Neural cell (in vitro differentiated cells): ENCODE measurements around the gene WNT2B.

Experiments
- MXI1 ChIP-seq: fragments of 450-650 bp; conservative IDR thresholded peaks from 2 replicates; pipeline ENCODE4 v1.6.1; 2014; ENCODE audit warnings: antibody characterized with exemption, mild to moderate bottlenecking; ENCODE audit not compliant: poor library complexity, severe bottlenecking
- TF ChIP-seq, protein P1 (sequence below): IDR thresholded peaks from 2 replicates; pipeline ENCODE4 v1.6.1; 2012; ENCODE audit warnings: borderline replicate concordance
- TF ChIP-seq, protein P2 (sequence below): fragments of 450-650 bp; IDR thresholded peaks from 2 replicates; pipeline ENCODE4 v1.5.1; 2014; ENCODE audit warnings: antibody characterized with exemption, mild to moderate bottlenecking, moderate library complexity; ENCODE audit not compliant: poor library complexity, severe bottlenecking

DNA sequence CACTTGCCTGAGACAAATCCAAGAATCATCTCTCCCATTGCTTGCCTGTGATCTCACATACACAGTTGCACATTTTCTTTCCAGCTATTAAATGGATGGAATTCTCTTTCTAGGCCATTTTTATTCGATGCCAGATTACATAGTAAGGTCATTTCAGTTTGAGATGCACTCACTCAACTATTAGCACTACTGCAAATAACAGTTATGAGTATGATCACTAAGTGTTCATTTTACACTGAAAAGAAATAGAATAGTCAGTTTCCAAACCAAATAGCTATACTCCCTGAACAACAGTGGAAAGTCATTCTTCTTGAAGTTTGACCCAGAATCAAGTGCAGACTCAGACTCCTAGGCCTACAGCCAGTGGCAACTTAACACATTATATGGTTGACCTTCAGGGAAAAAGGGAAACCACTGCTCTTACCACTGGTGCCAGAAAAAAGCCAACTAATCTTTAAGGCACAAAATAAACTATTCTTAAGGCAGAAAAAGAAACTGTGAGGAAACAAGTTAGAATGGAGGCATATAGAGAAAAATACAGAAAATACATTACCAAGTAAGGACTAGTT, 31.5 kb downstream of the WNT2B start:
- TF ChIP-seq, protein P1, sequence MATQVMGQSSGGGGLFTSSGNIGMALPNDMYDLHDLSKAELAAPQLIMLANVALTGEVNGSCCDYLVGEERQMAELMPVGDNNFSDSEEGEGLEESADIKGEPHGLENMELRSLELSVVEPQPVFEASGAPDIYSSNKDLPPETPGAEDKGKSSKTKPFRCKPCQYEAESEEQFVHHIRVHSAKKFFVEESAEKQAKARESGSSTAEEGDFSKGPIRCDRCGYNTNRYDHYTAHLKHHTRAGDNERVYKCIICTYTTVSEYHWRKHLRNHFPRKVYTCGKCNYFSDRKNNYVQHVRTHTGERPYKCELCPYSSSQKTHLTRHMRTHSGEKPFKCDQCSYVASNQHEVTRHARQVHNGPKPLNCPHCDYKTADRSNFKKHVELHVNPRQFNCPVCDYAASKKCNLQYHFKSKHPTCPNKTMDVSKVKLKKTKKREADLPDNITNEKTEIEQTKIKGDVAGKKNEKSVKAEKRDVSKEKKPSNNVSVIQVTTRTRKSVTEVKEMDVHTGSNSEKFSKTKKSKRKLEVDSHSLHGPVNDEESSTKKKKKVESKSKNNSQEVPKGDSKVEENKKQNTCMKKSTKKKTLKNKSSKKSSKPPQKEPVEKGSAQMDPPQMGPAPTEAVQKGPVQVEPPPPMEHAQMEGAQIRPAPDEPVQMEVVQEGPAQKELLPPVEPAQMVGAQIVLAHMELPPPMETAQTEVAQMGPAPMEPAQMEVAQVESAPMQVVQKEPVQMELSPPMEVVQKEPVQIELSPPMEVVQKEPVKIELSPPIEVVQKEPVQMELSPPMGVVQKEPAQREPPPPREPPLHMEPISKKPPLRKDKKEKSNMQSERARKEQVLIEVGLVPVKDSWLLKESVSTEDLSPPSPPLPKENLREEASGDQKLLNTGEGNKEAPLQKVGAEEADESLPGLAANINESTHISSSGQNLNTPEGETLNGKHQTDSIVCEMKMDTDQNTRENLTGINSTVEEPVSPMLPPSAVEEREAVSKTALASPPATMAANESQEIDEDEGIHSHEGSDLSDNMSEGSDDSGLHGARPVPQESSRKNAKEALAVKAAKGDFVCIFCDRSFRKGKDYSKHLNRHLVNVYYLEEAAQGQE = no peak
- no peak for TF ChIP-seq MXI1
- TF ChIP-seq, protein P2, sequence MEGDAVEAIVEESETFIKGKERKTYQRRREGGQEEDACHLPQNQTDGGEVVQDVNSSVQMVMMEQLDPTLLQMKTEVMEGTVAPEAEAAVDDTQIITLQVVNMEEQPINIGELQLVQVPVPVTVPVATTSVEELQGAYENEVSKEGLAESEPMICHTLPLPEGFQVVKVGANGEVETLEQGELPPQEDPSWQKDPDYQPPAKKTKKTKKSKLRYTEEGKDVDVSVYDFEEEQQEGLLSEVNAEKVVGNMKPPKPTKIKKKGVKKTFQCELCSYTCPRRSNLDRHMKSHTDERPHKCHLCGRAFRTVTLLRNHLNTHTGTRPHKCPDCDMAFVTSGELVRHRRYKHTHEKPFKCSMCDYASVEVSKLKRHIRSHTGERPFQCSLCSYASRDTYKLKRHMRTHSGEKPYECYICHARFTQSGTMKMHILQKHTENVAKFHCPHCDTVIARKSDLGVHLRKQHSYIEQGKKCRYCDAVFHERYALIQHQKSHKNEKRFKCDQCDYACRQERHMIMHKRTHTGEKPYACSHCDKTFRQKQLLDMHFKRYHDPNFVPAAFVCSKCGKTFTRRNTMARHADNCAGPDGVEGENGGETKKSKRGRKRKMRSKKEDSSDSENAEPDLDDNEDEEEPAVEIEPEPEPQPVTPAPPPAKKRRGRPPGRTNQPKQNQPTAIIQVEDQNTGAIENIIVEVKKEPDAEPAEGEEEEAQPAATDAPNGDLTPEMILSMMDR = no peak
